CD4-positive, alpha-beta T cell treated with Interleukin-4 for 1 hour (primary cell): ENCODE results near the gene KCNF1.

Experiments
- DNase-seq, 2 donors: peaks; one replicate each; pipeline ENCODE4 v3.0.0-alpha.2; 2020 to 2022

KCNF1 gene

DNA sequence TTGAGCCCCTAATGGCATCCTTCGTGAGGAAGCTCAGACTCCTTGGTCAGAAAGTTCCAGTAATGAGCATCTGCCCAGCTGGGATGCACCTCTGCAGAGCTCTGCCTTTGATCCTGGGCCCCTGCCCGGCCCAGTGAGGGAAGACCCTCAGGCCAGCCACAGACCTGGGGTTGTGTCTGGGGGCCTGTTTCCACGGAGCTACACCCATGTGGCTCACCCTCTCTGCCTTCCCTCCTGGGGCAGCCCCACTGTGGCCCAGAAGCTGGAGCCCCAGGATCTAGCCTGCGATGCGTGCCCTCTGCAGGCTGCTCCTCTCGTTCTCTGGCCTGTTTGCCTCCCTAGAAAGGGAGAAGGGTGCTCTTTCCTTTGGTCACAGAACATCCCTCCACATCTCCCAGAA, 9.8 kb downstream of the KCNF1 start:
- DNase-seq, result no peak

DNA sequence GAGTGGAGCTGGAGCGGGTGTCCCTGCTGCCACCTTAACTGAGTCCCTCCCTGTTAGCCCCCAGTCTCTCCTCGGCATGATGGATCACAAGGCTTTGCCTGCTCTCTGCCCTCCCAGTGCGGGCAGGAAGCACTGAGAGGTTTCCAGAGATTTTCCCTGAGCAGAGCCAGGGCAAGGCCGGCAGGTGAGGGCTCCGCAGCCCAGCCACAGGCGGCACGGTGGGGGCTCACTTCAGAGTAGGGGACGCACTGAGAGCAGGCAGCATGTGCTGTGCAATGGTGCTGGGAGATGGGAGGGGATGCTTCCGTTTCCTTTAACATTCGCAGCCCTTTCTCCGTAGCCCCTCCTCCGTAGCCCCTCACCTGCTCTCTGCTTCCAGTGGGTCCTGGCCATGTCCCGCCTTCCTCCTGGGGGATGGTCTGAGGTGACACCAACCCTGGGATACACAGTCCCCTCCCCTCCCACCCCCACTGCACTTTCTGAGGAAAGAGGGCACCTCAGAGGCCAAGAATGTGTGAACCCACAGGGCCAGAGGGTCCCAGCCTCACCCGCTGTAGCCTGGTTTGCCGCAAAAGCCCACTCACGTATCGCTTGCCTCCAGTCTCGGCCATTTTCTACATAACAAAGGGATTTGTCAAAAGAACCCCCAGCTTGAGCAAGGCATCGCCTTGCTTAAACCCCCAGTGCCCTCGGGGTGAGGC, 10.7 kb downstream of the KCNF1 start:
- DNase-seq, result no peak

DNA sequence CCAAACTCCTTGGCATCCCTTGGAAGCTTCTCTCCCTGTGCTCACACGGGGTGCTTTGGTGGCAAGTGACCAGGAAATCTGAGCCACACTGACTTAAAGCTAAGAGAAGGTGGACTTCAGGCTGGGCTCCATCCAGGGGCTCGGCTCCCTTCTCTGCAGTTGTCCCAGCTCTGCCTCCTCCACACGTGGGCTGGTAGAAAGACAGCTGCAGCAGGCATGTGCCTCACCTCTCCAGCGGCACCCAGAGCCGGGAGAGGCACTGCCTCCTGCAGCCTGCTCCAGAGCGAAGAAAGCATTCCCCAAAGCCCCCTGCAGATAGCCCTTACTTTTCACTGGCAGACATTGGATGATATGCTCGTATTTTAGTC, 11.3 kb downstream of the KCNF1 start:
- no peak for DNase-seq

DNA sequence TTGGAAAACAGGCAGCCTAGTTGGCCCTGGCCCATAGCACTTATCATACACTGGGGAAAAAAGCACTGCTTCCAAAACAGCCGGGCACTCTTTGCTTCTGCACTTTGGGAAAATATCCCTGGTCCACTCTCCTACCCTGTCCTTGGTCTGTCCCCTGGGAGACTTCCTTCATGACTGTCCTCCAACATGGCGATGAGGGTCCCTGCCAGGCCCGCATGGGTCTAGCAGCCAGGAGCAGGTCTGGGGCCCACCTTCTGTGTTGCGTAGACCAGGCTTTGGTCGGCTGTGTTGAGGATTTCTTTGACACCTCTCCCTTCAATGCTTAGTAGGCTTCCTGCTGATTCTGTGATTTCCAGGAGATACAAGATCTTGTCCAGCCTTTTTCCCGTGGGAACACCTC, 12.2 kb downstream of the KCNF1 start:
- no peak for DNase-seq

DNA sequence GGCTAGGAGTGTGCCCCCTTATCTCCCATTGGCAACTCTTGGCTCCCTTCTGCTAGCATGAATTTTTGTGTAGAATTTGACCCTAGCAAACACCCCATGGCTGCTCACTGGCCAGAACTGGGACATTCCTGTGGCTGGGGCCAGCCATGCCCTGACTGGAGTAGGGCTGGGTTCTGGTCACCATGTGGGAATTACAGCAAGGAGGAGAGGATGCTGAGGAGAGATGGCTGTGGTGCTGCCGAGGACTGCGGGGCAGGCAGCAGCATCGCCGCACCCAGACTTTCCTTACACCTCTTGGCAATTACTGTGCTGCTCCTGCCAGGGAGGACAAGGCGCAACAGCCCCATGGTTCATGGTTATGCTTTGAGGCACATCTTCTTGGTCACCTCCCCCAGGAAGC, 12.7 kb downstream of the KCNF1 start:
- DNase-seq, result no peak

DNA sequence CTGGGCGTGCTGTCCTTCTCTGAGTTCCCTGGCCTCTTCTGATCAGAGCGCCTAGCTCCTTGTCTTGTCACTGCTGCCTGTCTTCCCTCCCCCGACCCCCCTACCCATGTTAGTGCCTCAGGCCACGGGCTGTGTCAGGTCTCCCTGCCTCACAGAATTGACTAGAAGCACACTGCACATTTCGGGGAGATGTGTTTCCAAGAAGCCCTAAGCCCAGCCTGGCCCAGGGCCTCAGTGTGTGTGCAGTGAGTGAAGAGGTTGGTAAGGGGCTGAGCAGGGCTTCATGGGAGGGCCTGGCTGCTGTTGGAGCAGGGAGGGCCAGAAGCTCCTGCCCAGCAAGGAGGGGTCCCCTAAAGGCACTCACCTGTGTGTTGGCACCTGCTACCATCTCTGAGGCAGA, 13.1 kb downstream of the KCNF1 start:
- DNase-seq, result no peak

DNA sequence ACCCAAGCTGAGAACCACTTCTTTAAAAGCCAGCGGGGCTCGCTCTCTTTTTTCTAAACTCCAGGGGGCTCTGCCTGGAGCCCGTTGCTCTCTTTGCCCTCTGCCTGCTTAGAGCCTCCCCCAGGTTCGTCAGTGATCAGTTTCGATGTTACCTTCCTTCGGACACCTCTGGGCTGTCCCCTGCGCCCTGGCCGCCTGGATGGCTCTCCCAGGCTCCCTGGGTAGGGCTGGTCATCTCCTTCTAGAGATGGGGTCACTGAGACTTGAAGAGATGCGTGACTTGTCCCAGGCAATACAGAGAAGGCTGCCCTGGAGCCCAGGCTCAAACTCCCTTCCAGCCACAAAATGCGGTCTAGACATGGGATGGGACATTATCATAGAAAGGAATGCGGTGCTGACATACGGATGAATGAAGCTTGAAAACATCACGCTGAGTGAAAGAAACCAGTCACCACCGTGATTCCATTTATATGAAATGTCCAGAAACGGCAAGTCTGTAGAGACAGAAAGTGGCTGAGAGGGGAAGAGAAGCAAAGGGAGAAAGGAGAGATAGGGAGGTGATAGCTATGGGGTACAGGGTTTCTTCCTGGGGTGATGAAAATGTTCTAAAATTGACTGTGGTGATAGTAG, 14.6 kb downstream of the KCNF1 start:
- DNase-seq, result no peak

DNA sequence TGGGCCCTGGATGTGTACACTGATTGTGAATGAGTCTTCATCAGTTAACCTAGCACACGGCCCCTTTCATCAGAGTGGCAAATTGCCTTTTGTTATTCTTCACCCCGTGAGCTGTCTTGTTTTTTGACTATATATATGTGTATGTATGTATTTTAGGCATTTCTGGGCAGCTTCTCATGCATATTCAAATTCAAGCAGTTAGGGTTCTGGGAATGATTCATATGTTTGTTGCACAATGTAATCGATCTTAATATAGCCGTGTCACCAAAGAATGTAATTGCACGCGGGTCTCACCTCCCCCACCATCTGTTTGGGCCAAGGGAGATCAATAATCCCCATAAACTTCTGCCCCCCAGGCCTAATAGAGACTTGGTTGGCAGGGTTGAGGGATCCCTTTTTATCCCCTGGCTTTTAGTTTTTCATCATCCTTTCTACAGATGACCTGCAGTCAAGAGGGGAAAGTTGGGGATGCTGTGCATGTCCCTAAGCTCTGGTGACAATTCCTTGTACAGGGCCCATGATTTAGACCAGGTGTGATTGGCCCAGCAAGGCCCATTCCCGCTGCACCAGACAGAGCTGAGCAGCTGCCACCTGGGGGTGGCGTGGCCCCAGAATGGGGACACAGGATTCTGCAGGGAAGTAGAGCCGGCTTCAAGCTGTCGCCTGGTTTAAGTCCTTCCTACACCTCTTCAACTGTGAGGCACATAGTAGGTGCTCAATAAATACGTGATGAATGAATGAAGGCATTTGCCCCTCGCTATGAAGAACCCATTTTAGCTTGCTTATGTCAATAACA, 19.2 kb downstream of the KCNF1 start:
- DNase-seq, result no peak

DNA sequence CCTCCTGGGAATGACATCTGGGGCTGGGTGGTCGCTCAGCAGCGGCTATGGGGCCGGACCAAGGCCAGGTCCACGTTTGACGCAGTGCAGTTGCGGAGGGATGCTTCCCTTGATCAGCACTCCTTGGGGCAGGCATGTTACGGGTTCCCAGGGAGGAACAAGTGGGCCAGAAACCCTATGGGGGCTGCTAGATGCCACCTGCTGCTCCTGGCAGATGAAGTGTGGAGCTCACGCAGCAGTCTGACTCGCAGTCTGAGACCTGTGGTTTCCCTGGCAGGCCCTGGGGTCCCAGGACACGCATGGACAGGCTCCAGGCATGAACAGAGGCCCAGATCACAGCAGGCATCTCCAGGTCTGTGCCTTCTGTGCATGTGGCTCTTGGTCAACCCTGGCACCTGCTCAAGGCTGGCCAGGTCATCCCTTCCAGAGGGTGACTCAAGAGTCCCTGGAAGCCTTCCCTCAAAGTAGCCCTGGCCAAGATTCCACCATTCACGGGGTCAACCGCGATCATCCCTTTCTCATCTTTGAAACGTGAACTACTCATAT, 20.0 kb downstream of the KCNF1 start:
- no peak for DNase-seq

DNA sequence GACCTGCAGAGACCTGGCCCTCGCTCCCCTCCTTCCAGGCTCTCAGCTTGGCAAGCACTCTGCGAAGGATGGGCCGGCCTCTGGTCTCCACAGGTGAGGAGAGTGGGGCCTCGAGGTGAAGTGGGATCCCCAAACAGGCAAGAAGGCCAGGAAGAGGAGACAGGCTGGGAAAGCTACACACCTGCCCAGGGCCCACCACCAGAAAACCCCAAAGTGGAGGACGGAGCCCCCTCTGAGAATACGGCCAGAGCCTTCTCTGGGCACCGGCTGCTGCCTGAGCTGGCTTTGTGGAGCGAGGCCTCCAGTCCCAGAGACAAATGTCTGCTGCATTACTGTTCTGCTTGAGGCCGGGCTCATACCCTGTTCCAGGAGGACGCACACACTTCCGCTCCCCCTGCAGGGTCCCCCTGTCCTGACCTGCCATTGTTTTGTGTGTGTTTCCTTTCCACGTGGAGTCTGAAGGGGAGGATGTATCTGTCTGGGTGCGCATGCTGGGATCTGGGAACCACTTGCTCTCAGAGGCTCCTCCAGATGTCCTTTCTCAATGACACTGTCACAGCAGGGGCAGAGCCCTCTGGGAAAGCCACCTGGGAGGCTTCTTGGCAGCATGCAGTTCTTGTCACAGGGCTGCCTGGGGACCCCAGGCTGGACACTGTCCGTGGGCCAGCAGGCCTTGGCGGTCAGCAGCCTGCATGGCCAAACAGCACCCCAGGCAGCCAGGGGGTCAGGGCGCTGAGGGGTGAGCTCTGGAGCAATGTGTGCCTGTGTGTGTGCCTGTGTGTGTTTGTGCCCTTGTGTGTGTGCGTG, 20.8 kb downstream of the KCNF1 start:
- no peak for DNase-seq

DNA sequence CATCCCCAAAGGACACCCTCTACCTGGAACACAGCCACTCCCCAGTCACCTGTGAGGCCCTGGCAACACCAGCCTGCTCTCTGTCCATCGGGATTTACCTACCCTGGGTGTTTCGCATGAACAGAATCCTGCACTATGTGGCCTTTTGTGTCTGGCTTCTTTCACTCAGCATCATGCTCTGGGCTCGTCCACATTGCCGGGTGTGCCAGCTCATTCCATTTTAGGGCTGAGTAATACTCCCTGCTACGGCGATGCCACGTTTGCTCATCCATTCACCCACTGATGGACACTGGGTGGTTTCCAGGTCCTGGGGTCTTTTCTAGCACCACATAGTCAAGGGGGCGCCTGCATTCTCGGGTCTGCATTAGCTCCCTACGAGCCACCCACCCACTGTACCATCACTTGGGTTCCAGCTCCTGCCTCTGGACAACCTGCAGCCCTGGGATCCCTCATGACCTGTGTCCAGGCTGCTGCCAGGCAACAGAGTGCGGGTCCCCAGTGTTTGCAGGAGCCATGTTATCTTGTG, 22.0 kb downstream of the KCNF1 start:
- no peak for DNase-seq

DNA sequence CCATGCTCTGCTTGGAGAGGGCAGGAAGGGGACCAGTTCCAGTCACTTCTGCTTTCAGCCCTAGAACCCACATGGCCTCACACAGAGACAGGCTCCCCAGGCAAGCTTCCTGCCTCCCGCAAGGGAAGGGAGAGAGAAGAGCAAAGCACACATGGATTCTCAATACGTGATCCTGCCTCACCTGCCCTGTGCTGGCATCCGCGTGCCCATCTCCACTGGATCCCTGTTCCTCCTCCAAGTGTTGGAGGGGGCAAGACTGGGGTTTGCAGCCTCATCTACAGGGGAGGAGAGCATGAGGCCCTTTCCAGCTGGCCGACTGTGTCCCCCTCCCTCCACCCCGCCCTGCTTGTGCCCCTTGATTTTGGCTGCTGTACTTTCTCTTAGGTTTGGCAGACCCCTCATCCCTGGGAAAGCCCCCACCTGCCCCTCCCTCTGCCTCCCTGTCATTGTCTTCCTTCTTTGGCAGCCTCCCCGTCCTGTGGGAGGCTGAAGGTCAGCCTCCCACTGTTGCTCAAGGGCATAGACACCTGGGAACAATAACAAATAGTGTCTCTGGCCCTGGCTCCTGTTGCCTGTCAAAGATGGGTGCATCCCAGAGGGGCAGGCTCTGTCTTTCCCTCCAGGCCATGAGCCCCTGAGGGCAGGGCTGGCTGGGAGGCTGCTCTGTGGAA, 22.7 kb downstream of the KCNF1 start:
- DNase-seq, result no peak

DNA sequence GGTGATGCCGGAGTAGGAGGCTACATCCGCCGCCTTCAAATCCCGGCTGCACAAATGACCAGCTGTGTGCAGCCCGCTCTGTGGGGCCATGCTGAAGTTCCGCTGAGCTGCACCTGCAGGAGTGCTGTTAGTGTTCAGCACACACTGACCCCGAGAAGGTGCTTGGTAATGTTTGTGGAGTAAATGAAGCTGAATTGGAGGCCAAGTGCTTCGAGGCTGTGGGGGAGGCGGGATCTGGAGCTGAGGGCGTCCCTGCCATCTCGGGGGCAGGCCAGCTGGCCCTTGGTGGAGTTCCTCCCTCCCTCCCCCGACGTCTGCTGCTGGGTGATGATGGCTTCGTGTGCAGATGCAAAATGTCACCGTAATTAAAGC, 23.2 kb downstream of the KCNF1 start:
- DNase-seq, result no peak

DNA sequence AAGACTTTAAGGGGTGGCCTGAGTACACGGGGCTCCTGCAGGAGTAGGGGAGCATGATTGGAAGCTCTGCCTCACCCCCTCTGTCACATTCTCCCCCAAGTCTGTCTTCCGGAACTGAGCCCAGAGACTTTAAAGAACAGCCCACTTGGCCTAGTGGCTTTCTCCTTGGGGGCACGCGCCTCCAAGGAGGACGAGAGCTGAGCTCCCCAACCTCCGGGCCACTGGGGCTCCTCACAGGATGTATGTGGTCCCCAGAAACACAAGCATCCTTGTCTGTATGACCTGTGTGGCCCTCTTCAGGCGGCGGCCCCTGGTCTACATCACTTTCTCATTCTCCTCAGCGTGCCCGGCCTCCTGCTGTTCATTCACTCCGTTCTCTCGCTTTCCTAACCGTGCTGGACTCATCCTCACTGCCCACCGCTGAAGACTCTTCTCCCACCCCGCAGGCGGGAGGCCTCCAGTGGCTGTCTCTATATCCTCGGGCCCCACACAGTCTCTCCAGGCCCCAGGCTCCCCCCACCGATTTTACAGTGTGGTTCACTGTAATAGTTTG, 23.7 kb downstream of the KCNF1 start:
- DNase-seq, result no peak

DNA sequence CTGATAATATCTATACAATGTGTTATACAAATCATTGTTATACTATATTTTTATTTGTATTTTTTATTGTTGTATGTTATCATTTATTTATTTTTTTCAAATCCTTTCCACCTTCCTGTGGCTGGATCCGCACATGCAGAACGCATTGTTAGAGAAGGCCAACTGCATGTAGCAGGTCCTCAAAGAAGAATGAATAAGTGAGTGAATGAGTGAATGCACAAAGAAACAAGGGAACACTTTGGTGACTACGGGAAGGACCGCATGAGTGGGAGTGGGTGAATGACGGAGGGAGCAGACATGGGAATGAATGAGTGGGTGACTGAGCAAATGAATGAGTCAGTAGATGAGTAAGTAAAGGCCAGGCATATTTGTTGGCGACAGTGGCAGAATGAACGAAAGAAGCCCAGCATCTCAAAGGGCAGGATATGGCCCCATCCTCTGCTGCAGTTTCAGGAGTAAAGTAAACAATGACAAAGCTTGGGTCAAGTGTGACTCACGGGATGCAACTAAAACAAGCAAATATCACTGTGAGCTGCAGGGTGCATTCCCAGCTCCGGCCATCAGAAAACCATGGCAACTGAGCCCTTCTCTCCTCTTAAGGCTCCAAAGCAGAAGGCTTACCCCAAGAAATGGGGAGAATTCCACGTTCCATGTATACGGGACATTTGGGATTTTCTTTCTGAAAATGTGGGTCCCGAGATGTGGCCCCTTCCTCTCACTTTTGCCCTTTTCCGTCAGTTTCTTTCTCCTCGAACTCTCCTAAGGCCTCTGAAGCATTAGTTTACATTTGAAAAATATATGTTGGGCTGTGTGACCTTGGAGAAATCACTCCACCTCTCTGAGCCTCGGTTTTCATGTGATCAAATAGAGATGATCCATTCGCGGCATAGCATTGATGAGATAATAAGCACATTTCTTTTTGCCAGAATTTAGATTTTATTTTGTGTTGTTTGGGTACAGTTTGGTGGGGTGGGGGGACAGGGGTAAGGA, 24.5 kb downstream of the KCNF1 start:
- DNase-seq, result no peak

DNA sequence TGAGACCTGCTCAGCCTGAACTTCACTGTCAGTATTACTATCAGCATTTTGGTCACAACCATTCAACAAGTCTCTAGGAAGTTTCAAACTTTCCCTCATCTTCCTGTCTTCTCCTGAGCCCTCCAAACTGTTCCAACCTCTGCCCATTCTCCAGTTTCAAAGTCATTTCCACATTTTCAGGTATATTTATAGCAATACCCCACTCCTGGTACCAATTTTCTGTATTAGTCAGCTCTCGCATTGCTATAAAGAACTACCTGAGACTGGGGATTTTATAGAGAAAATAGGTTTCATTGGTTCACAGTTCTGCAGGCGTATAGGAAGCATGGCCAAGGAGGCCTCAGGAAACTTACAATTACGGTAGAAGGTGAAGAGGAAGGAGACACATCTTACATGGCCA, 27.3 kb downstream of the KCNF1 start:
- no peak for DNase-seq

DNA sequence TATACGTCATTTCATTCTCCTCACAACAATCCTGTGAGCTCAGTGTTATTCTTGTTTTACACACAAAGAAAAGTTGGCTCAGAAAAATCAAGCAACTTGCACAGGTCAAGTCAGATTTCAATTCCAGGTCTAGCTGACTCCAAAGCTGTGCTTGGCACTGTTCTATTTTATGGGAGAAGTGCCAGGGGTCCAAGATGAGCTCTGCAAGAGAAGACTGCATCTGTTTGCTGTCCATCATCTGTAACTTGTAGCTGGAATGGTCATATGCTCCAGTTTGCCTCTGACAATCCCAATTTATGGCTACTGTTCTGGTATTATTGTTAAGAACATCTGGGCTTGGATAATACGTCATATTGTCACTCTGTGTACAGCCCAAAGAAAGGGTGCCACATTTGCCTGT, 28.9 kb downstream of the KCNF1 start:
- DNase-seq, result no peak

DNA sequence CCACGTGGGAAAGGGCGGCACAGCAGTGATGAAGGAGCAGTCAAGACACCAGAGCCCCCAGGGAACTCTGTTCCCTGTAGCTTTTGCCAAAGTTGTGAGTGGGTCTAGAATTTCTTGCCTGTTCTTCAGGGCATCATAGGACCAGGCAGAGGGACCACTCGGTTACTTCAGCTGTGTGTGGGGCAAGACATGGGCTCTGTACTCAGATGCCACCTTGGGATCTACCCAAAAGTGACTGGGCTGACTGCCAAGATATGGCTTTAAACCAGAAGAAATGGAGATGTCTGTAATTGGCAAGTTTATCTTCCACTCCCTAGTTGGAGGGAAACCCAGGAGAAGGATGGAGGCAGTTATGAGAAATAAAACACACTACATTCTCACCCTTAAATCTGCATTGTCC, 29.6 kb downstream of the KCNF1 start:
- DNase-seq, result no peak

DNA sequence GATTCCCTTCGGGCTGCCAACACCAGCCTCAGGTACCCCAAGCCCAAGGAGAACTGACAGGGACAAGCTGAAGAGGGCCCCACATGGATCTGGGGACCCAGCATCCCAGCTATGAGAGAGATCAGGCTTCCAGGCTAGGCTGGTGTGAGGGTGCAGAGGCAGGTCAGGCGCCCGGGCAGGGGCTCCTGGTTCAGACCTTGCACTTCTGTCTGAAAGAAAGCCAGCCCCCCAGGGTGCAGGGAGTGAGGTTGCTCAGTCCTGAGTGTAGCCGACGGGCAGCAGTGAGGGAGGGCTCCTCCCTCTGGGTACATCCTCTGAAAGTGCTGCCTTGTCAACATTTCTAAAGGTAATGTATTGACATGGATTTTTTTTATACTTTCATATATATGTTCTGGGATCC, 33.1 kb downstream of the KCNF1 start:
- DNase-seq, result no peak

DNA sequence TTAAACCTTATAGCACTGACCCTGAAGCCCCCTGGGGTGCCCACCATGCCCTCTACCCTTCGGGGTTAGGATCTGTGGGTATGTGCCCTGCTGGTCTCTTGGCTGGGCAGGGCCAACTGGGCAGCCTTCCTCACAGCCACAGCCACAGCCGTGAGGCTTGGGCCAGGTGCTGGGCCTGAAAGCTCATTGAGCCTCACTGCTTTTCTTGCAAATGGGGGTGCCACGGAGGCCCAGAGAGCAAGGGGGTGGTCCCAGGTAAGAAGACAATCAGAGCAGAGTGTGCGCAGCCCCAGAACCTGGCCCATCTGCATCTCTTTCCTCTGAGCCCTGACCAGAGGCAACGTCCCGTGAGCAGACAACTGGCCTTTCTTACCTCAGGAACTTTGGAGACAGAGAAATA, 34.7 kb downstream of the KCNF1 start:
- no peak for DNase-seq

DNA sequence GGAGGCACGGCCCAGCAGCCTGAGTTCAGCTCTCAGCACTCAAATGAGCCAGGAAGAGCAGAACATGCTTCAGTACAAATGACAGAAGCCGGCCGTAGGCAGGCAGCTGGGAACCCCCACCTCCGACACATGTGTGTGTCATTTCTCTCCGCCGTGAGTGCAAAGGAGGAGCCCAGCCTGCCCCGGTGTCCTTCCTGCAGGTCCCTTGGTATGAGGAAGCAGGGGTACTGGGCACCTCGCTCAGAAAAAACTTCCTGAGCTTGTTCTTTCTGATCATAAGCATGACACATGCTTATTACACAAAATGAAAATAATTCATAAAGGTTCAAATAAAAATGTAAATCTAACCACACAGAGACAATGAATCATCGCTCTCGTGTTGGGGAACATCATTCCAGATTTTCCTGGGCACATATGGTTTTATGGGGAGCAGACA, 35.3 kb downstream of the KCNF1 start:
- DNase-seq, result no peak
